HepG2 (cell line): ENCODE results near the gene CCDC197. TPM values are rescaled to one million over a fixed set of nuclear protein-coding genes. Genes with fewer than 3 reads are reported as not detected.

Source experiments
- ARNT2 ChIP-seq: sonication (generic); formaldehyde crosslinking; IDR thresholded peaks from 2 replicates; pipeline ENCODE4 v1.8.0; 2022; ENCODE audit warnings: mild to moderate bottlenecking, low read depth, missing genetic modification reagents, moderate library complexity
- ATRX ChIP-seq: sonication (generic); formaldehyde crosslinking; IDR thresholded peaks from 2 replicates; pipeline ENCODE4 v1.4.0; 2020; ENCODE audit warnings: missing genetic modification reagents, borderline replicate concordance
- CBFB ChIP-seq: sonication (generic); formaldehyde crosslinking; IDR thresholded peaks from 2 replicates; pipeline ENCODE4 v1.4.0; 2020; ENCODE audit warnings: missing genetic modification reagents
- CHCHD3 ChIP-seq: sonication (generic); formaldehyde crosslinking; IDR thresholded peaks from 2 replicates; pipeline ENCODE4 v1.8.0; 2022; ENCODE audit warnings: mild to moderate bottlenecking, missing genetic modification reagents, moderate library complexity
- FOSL2 ChIP-seq: sonication (generic); formaldehyde crosslinking; IDR thresholded peaks from 2 replicates; pipeline ENCODE4 v1.4.0; 2020; ENCODE audit warnings: missing genetic modification reagents
- MAZ ChIP-seq, 2 experiments: sonication (generic) in 1 of 2; formaldehyde crosslinking in 1 of 2; IDR thresholded peaks; 2 replicates each; pipeline versions ENCODE4 v1.5.0 to v1.6.1; 2012 to 2020; ENCODE audit warnings: low read depth in 2 of 2, mild to moderate bottlenecking in 2 of 2, borderline replicate concordance in 1 of 2, improper control_type of control experiment in 1 of 2, low read length in 1 of 2, missing genetic modification reagents in 1 of 2, moderate library complexity in 1 of 2
- MXI1 ChIP-seq: IDR thresholded peaks from 3 replicates; pipeline ENCODE4 v1.6.1; 2012; ENCODE audit warnings: low read depth, low read length, inconsistent platforms, borderline replicate concordance
- PAF1 ChIP-seq: IDR thresholded peaks from 2 replicates; pipeline ENCODE4 v1.6.1; 2016; ENCODE audit warnings: missing genetic modification reagents, missing compliant biosample characterization
- PCBP2 ChIP-seq: fragments of 200-400 bp; formaldehyde crosslinking; optimal IDR thresholded peaks from 2 replicates; pipeline ENCODE3; 2018; ENCODE audit warnings: low read length, low read depth; ENCODE audit not compliant: poor library complexity, severe bottlenecking
- SALL1 ChIP-seq: sonication (generic); formaldehyde crosslinking; IDR thresholded peaks from 2 replicates; pipeline ENCODE4 v1.8.0; 2022; ENCODE audit warnings: mild to moderate bottlenecking, missing genetic modification reagents
- SMAD3 ChIP-seq: sonication (generic); formaldehyde crosslinking; IDR thresholded peaks from 2 replicates; pipeline ENCODE4 v1.4.0; 2020; ENCODE audit warnings: missing genetic modification reagents
- TARDBP ChIP-seq: sonication (generic); formaldehyde crosslinking; IDR thresholded peaks from 2 replicates; pipeline ENCODE4 v1.8.0; 2022; ENCODE audit warnings: mild to moderate bottlenecking, missing genetic modification reagents
- ZBTB21 ChIP-seq: sonication (generic); formaldehyde crosslinking; IDR thresholded peaks from 2 replicates; pipeline ENCODE4 v1.4.0; 2020; ENCODE audit warnings: missing genetic modification reagents
- ZFP36L2 ChIP-seq: sonication (generic); formaldehyde crosslinking; IDR thresholded peaks from 2 replicates; pipeline ENCODE4 v1.4.0; 2020; ENCODE audit warnings: missing genetic modification reagents
- ZNF432 ChIP-seq: sonication (generic); formaldehyde crosslinking; IDR thresholded peaks from 2 replicates; pipeline ENCODE4 v1.5.0; 2020; ENCODE audit warnings: missing genetic modification reagents, mild to moderate bottlenecking, borderline replicate concordance
- ZNF562 ChIP-seq: sonication (generic); formaldehyde crosslinking; IDR thresholded peaks from 2 replicates; pipeline ENCODE4 v1.8.0; 2022; ENCODE audit warnings: missing genetic modification reagents, borderline replicate concordance
- polyA plus RNA-seq, 8 experiments: library from polyadenylated mRNA; depleted of rRNA in 3 of 8; stranded (reverse) in 7 of 8; unstranded in 1 of 8; fragments of >200 nt; fragmentation: Illumina TruSeq in 4 of 8; extraction: Trizol in 4 of 8; gene quantifications; 2 replicates each; pipeline versions ENCODE4 v1.2.1 to v1.2.3, GENCODE V29; 2011 to 2016; ENCODE audit warnings: low read depth in 4 of 8, missing spikeins in 1 of 8, mixed read lengths in 1 of 8; ENCODE audit not compliant: insufficient read depth in 1 of 8
- total RNA-seq, 5 experiments: library from RNA; depleted of rRNA; stranded (reverse); fragments of >200 nt; fragmentation: Illumina TruSeq; extraction: Trizol; gene quantifications; 2 replicates each; pipeline ENCODE4 v1.2.3, GENCODE V29; 2016; ENCODE audit warnings: low read depth in 1 of 5
- TF ChIP-seq, protein P1 (sequence below): sonication (generic); formaldehyde crosslinking; IDR thresholded peaks from 2 replicates; pipeline ENCODE4 v1.9.0; 2022; ENCODE audit warnings: low read depth, missing genetic modification reagents
- TF ChIP-seq, protein P2 (sequence below): IDR thresholded peaks from 2 replicates; pipeline ENCODE4 v1.6.1; 2016; ENCODE audit warnings: control low read depth
- TF ChIP-seq, protein P3 (sequence below): IDR thresholded peaks from 2 replicates; pipeline ENCODE4 v1.6.1; 2016; ENCODE audit warnings: low read depth
- TF ChIP-seq, protein P4 (sequence below): sonication (generic); formaldehyde crosslinking; conservative IDR thresholded peaks from 2 replicates; pipeline ENCODE4 v1.4.0; 2020; ENCODE audit warnings: missing genetic modification reagents
- TF ChIP-seq, protein P5 (sequence below): IDR thresholded peaks from 2 replicates; pipeline ENCODE4 v1.6.1; 2016
- TF ChIP-seq, protein P6 (sequence below): sonication (generic); formaldehyde crosslinking; IDR thresholded peaks from 2 replicates; pipeline ENCODE4 v1.4.0; 2020; ENCODE audit warnings: missing genetic modification reagents

CCDC197 gene
- total and polyA plus RNA-seq, 2 of the 13 experiments (the other 11 are each of a cell fraction or from before 2014, with no cell fraction given): 0.11 to 0.13 TPM

DNA sequence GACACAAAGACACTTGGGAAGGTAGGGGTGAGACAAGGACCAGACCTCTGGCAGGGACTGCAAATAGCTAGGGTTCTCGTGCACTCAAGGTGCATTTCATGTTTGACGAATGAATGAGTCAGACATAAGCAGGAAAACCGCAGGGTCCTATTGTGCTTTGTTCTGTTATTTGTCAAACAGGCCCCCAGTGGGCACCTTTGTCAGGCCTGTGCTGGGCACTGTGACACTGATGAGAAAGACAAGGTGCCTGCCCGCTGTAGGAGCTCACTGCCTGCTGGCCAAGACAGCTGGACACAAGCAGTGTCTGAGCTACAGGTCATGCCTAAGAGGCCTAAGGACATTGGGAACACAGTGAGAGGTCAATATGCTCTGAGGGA lies 31.3 kb downstream of the CCDC197 start (continued):
- TF ChIP-seq SMAD3 (CRISPR knock-in tag): 0 out of 2 replicates have a peak, but pooled peaks have one; percentile 32
- TF ChIP-seq, protein P1, sequence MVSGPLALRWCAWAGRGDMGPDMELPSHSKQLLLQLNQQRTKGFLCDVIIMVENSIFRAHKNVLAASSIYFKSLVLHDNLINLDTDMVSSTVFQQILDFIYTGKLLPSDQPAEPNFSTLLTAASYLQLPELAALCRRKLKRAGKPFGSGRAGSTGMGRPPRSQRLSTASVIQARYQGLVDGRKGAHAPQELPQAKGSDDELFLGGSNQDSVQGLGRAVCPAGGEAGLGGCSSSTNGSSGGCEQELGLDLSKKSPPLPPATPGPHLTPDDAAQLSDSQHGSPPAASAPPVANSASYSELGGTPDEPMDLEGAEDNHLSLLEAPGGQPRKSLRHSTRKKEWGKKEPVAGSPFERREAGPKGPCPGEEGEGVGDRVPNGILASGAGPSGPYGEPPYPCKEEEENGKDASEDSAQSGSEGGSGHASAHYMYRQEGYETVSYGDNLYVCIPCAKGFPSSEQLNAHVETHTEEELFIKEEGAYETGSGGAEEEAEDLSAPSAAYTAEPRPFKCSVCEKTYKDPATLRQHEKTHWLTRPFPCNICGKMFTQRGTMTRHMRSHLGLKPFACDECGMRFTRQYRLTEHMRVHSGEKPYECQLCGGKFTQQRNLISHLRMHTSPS (CRISPR knock-in tag): 0 out of 2 replicates have a peak, but pooled peaks have one; percentile 45
- TF ChIP-seq ZNF432 (CRISPR knock-in tag): no peak
- TF ChIP-seq FOSL2 (CRISPR knock-in tag): peak; percentile 97
- no peak for TF ChIP-seq TARDBP (CRISPR knock-in tag)
- TF ChIP-seq, protein P2, sequence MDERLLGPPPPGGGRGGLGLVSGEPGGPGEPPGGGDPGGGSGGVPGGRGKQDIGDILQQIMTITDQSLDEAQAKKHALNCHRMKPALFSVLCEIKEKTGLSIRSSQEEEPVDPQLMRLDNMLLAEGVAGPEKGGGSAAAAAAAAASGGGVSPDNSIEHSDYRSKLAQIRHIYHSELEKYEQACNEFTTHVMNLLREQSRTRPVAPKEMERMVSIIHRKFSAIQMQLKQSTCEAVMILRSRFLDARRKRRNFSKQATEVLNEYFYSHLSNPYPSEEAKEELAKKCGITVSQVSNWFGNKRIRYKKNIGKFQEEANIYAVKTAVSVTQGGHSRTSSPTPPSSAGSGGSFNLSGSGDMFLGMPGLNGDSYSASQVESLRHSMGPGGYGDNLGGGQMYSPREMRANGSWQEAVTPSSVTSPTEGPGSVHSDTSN (CRISPR knock-in tag): no peak
- TF ChIP-seq SALL1 (CRISPR knock-in tag): peak; percentile 20; the same call in 1 of the 2 replicates
- peak; percentile 55; the same call in 1 of the 3 replicates for TF ChIP-seq MXI1
- no peak for TF ChIP-seq CHCHD3 (CRISPR knock-in tag)
- TF ChIP-seq, protein P3, sequence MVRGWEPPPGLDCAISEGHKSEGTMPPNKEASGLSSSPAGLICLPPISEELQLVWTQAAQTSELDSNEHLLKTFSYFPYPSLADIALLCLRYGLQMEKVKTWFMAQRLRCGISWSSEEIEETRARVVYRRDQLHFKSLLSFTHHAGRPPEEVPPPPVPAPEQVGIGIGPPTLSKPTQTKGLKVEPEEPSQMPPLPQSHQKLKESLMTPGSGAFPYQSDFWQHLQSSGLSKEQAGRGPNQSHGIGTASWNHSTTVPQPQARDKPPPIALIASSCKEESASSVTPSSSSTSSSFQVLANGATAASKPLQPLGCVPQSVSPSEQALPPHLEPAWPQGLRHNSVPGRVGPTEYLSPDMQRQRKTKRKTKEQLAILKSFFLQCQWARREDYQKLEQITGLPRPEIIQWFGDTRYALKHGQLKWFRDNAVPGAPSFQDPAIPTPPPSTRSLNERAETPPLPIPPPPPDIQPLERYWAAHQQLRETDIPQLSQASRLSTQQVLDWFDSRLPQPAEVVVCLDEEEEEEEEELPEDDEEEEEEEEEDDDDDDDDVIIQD (CRISPR knock-in tag): 0 out of 2 replicates have a peak, but pooled peaks have one; percentile 12
- no peak for TF ChIP-seq ATRX (CRISPR knock-in tag)
- no peak for TF ChIP-seq ARNT2 (CRISPR knock-in tag)
- TF ChIP-seq, protein P4, sequence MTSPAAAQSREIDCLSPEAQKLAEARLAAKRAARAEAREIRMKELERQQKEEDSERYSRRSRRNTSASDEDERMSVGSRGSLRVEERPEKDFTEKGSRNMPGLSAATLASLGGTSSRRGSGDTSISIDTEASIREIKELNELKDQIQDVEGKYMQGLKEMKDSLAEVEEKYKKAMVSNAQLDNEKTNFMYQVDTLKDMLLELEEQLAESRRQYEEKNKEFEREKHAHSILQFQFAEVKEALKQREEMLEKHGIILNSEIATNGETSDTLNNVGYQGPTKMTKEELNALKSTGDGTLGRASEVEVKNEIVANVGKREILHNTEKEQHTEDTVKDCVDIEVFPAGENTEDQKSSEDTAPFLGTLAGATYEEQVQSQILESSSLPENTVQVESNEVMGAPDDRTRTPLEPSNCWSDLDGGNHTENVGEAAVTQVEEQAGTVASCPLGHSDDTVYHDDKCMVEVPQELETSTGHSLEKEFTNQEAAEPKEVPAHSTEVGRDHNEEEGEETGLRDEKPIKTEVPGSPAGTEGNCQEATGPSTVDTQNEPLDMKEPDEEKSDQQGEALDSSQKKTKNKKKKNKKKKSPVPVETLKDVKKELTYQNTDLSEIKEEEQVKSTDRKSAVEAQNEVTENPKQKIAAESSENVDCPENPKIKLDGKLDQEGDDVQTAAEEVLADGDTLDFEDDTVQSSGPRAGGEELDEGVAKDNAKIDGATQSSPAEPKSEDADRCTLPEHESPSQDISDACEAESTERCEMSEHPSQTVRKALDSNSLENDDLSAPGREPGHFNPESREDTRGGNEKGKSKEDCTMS (CRISPR knock-in tag): no peak
- no peak for TF ChIP-seq PCBP2
- TF ChIP-seq MAZ (IDR thresholded peaks at IDR 0.05; ENCODE audit: borderline replicate concordance, low read depth, low read length): no peak
- TF ChIP-seq MAZ (CRISPR knock-in tag; IDR thresholded peaks at IDR 0.05; ENCODE audit: low read depth): 0 out of 2 replicates have a peak, but pooled peaks have one; percentile 17
- TF ChIP-seq ZNF562 (CRISPR knock-in tag): no peak
- TF ChIP-seq, protein P5, sequence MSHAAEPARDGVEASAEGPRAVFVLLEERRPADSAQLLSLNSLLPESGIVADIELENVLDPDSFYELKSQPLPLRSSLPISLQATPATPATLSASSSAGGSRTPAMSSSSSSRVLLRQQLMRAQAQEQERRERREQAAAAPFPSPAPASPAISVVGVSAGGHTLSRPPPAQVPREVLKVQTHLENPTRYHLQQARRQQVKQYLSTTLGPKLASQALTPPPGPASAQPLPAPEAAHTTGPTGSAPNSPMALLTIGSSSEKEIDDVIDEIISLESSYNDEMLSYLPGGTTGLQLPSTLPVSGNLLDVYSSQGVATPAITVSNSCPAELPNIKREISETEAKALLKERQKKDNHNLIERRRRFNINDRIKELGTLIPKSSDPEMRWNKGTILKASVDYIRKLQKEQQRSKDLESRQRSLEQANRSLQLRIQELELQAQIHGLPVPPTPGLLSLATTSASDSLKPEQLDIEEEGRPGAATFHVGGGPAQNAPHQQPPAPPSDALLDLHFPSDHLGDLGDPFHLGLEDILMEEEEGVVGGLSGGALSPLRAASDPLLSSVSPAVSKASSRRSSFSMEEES: 0 out of 2 replicates have a peak, but pooled peaks have one; percentile 24
- peak; percentile 96 for TF ChIP-seq CBFB (CRISPR knock-in tag)
- TF ChIP-seq ZBTB21 (CRISPR knock-in tag): 0 out of 2 replicates have a peak, but pooled peaks have one; percentile 9
- no peak for TF ChIP-seq PAF1 (CRISPR knock-in tag)
- TF ChIP-seq, protein P6, sequence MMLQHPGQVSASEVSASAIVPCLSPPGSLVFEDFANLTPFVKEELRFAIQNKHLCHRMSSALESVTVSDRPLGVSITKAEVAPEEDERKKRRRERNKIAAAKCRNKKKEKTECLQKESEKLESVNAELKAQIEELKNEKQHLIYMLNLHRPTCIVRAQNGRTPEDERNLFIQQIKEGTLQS (CRISPR knock-in tag): peak; percentile 82
- no peak for TF ChIP-seq ZFP36L2 (CRISPR knock-in tag)
